ENCODE measurements around the gene OVCH2. TPM values are rescaled to one million over a fixed set of nuclear protein-coding genes. Genes with fewer than 3 reads are reported as not detected.

OVCH2 gene
- total RNA-seq, 4 donors from 2014 or later: not detected

GRCh38 chr11:7677071-7677470, 29.2 kb downstream of the OVCH2 start:
- 75 to 85% methylated on average over 5 of the region's 5 CpGs for WGBS, 2 donors
- peaks cover 11 to 22% of the 10 kb centered on the region in 2 donors for H3K4me1 ChIP-seq
- no peaks in the 10 kb centered on the region for H3K9me3 ChIP-seq
- H3K4me3 ChIP-seq (replicated peaks in 1 of 3): no peak overlapping the region
- H3K27me3 ChIP-seq: no peaks in the 10 kb centered on the region
- DNase-seq: no peak
- H3K27ac ChIP-seq: peak overlapping the region in 1 of 3 donors; percentile 6
- intact Hi-C loops (cut with DNase I): no loop called here
- no peaks in the 10 kb centered on the region for H3K36me3 ChIP-seq
- TF ChIP-seq POLR2A (IDR thresholded peaks at IDR 0.05): no peak
- TF ChIP-seq, protein P1, sequence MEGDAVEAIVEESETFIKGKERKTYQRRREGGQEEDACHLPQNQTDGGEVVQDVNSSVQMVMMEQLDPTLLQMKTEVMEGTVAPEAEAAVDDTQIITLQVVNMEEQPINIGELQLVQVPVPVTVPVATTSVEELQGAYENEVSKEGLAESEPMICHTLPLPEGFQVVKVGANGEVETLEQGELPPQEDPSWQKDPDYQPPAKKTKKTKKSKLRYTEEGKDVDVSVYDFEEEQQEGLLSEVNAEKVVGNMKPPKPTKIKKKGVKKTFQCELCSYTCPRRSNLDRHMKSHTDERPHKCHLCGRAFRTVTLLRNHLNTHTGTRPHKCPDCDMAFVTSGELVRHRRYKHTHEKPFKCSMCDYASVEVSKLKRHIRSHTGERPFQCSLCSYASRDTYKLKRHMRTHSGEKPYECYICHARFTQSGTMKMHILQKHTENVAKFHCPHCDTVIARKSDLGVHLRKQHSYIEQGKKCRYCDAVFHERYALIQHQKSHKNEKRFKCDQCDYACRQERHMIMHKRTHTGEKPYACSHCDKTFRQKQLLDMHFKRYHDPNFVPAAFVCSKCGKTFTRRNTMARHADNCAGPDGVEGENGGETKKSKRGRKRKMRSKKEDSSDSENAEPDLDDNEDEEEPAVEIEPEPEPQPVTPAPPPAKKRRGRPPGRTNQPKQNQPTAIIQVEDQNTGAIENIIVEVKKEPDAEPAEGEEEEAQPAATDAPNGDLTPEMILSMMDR (IDR thresholded peaks at IDR 0.05): no peak

GRCh38 chr11:7675631-7676030, 30.6 kb downstream of the OVCH2 start:
- no peak overlapping the region for H3K4me3 ChIP-seq (replicated peaks in 1 of 3)
- no peaks in the 10 kb centered on the region for H3K27me3 ChIP-seq
- no peak for TF ChIP-seq POLR2A (IDR thresholded peaks at IDR 0.05)
- H3K9me3 ChIP-seq: no peaks in the 10 kb centered on the region
- H3K4me1 ChIP-seq: peaks cover 20 to 32% of the 10 kb centered on the region in 2 donors
- intact Hi-C loops (cut with DNase I): no loop called here
- H3K27ac ChIP-seq: no peak overlapping the region
- H3K36me3 ChIP-seq: no peaks in the 10 kb centered on the region
- 80 to 97% methylated on average over 3 of the region's 3 CpGs for WGBS, 2 donors
- DNase-seq: no peak

- TF ChIP-seq, protein P1 (IDR thresholded peaks at IDR 0.05): no peak
- TF ChIP-seq POLR2A (IDR thresholded peaks at IDR 0.05): peak in 1 of 2 donors; percentile 3
- Histone ChIP-seq H3K4me3 (replicated peaks in 1 of 3) (peak overlapping the region; percentile 44 to 58 (median 56)), H3K27me3 (no peaks in the 10 kb centered on the region), H3K27ac (peak overlapping the region in 1 of 3 donors; percentile 28), H3K9me3 (no peaks in the 10 kb centered on the region), H3K36me3 (no peaks in the 10 kb centered on the region), H3K4me1 (peaks cover 20 to 32% of the 10 kb centered on the region in 2 donors)
- intact Hi-C loops (cut with DNase I): no loop called here
- WGBS, 2 donors: 9 to 11% methylated on average over 23 to 32 of the region's 72 CpGs
- peak; percentile 45 to 49 for DNase-seq
Measured at GRCh38 chr11:7673724-7674434, 32.4 kb downstream of the OVCH2 start.

DNA sequence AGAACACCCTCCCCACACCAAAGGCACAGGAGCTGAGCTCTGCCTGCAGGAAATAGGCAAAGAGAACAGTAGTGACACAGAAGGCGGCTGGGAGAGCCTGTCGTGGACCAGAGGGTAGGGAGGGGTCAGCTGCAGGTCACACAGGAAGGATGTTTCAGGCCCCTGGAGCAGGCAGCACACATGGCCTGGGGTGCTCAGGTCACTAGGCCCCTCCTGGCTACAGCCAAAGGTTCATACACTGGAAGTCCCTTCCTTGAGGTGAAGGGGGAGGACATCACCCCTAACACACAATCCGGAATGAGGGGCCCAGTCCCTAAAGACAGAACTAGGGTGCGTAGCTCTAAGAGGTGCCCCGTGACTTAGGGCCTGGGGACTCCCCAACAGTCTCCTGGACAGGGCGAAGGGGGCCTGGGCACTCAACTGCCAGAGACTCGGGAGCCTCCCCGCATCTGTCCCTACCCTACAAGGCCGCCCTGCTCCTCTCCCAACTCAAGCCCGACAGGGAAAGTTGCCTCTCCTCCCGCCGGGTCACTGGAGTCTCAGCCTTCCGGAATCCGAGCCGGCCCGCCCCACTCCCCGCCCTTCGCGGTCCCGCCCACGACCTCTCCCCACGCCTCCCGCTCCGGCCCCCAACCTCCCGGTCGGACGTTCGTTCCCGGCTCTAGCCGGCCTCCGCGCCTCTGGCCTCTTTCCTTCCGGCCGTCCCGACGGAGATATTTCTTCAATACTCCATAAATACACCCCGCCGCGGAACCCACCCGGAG, 33.1 kb downstream of the OVCH2 start, which contains the start of gene CYB5R2:
Gene CYB5R2 (minus strand): TSS at position 541 of the 764 bp plus-strand sequence. CDS start 675 bp downstream, outside the sequence.
- H3K36me3 ChIP-seq: no peaks in the 10 kb centered on the region
- peak; percentile 70 to 73 for DNase-seq
- WGBS, 2 donors: 10 to 24% methylated on average over 23 to 24 of the region's 40 CpGs
- peak within 1 kb of the TSS; percentile 44 to 58 (median 56) for H3K4me3 ChIP-seq (replicated peaks in 1 of 3)
- H3K9me3 ChIP-seq: no peaks in the 10 kb centered on the region
- H3K27me3 ChIP-seq: no peaks in the 10 kb centered on the region
- peaks cover 23 to 37% of the 10 kb centered on the region in 2 donors for H3K4me1 ChIP-seq
- peak within 1 kb of the TSS in 1 of 3 donors; percentile 28 for H3K27ac ChIP-seq
- TF ChIP-seq, protein P1 (IDR thresholded peaks at IDR 0.05): no peak
- peak in 1 of 2 donors; percentile 53 for TF ChIP-seq POLR2A (IDR thresholded peaks at IDR 0.05)
- intact Hi-C loops (cut with DNase I): no loop called here

- no peak for TF ChIP-seq POLR2A (IDR thresholded peaks at IDR 0.05)
- TF ChIP-seq, protein P1 (IDR thresholded peaks at IDR 0.05): no peak
- intact Hi-C loops (cut with DNase I): no loop called here
- 86 to 92% methylated on average over 12 to 15 of the region's 16 CpGs for WGBS, 2 donors
- Histone ChIP-seq H3K27ac (peak overlapping the region in 1 of 3 donors; percentile 47), H3K9me3 (no peaks in the 10 kb centered on the region), H3K36me3 (no peaks in the 10 kb centered on the region), H3K4me1 (peaks cover 23 to 31% of the 10 kb centered on the region in 2 donors), H3K27me3 (no peaks in the 10 kb centered on the region), H3K4me3 (replicated peaks in 1 of 3) (no peak overlapping the region)
- no peak for DNase-seq
Measured at GRCh38 chr11:7672276-7672959, 33.9 kb downstream of the OVCH2 start.

Data from thyroid gland (tissue), 4 donors.